VCaP (cell line): ENCODE results near the gene LRRC51.

ENCODE experiments used
- H3K27ac ChIP-seq: fragments of 450-650 bp; 2 replicates; pipeline ENCODE4 v1.5.1; 2017
- CTCF ChIP-seq: fragments of 450-650 bp; conservative IDR thresholded peaks from 2 replicates; pipeline ENCODE4 v1.5.1; 2017; ENCODE audit warnings: mild to moderate bottlenecking, moderate library complexity

LRRC51 gene

GRCh38 chr11:72072348-72072747, 8.3 kb upstream of the LRRC51 start:
- TF ChIP-seq CTCF, result no peak
- H3K27ac ChIP-seq, result peak overlapping the region; percentile 78

DNA sequence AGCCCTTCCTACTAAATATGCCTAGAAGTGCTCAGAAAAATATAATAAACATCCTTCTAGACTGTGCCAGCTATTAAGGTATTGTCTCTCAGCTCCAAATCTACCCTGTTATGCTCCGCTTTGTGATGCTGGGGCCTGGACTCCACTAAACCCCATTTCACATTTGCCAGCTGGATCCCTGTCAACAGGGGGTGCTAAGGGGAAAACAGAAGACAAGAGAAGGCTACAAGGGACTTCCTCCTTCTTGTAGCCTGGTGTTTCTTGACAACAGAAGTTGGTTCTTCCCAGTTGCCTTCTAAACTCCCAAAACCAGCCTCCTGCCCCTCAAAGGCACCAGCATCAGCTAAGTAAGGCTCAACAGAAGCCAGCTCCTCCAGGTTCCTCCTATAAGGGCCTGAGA, 5.5 kb upstream of the LRRC51 start:
- H3K27ac ChIP-seq, result no peak overlapping the region
- TF ChIP-seq CTCF, result no peak

GRCh38 chr11:72075756-72076155, 4.9 kb upstream of the LRRC51 start:
- H3K27ac ChIP-seq, result no peak overlapping the region
- TF ChIP-seq CTCF, result no peak

GRCh38 chr11:72078477-72078876, 2.2 kb upstream of the LRRC51 start:
- no peak for TF ChIP-seq CTCF
- peak overlapping the region; percentile 93 for H3K27ac ChIP-seq

GRCh38 chr11:72079819-72080325, 778 bp upstream of the LRRC51 start:
- no peak for TF ChIP-seq CTCF
- peak overlapping the region; percentile 93 for H3K27ac ChIP-seq

- TF ChIP-seq CTCF, result no peak
- peak overlapping the region; percentile 93 for H3K27ac ChIP-seq
Measured at GRCh38 chr11:72081184-72081644, 564 bp downstream of the LRRC51 start.

DNA sequence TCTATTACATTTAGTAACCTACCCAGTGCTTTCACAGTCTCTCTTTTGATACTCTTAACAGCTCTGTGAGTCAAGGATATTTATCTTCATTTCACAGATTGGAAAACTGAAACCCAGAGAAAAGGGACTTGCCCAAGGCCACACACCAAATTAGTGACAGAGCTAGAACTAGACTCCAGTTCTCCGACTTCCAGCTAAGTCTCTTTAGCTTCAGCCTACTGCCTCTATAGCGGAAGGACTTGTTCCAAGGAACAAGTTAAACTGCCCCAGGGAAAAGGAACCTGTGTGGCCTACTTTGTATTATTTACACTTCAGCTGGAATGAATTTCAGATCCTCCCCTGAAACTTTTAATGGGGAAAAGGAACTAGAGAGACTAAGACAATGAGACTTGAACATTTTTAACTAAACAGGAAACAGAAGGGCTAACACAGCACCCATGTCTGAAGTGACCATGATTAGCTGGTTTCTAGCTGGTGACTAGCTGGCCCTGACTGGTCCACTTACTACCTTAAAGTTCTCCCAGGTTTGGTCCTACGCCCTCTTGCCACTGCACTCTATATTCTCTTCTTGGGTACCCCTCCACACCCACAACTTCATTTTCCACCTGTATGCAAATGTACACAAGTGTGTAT, 1.3 kb downstream of the LRRC51 start:
- H3K27ac ChIP-seq, result peak overlapping the region; percentile 93
- TF ChIP-seq CTCF, result no peak
